ACHN (cell line): ENCODE data around the gene BARD1.
"Not testable (repeated sequence)": the region's sequence is repeated elsewhere in the genome, so short reads cannot be mapped to it uniquely, and the experiment has no call there.

Source experiments
- DNase-seq: peaks from one replicate; pipeline ENCODE4 v3.0.0-alpha.2; 2015
- in situ Hi-C: cut with HindIII; loops from 2 replicates; pipeline ENCODE4 v1.10.0; 2017; ENCODE audit warnings: low sequenced_read_pairs, low pct_ligation_motif_present, low pct_unique_long_range_greater_than_20kb

The BARD1 gene

DNA sequence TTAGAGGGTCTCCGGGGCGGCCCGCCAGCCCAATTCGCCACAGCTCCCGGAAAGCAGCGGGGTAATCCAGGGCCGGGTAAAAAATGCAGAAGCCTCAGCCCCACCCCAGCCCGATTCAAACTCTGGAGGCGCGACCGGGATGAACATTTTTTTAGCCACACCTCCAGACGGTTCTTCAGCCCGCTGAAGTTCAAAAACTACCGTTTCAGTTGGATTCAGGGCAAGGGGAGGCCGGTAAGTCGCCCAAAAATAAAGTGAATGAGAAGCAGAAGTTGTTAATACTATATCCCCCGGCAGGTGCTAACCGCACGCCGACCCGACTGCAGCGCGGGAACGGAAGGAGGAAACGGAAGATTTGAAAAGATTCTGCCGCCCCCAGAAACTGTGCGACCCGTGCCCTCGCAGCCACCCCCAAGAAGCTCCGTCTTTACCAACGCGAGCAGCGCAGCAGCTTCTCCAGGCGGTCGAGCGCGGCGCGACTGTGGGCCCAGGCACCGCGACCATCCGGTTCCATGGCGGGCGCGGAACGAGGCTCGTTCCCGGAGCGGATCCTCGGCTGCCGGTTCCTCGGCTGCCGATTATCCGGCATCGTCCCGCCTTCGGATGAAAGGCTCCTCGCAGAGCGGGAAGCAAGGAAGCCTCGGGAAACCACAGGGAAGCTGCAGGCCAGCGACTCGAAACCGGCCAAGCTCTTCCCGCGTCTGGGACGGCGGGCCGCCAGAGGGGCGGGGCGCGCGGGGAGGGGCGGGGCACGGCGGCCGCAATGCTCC is at the start of gene BARD1:
Gene BARD1, minus strand, starts transcription at position 703 of the 770 bp plus-strand sequence. Its CDS starts 114 bp downstream, at position 589.
- in situ Hi-C loops = no loop called here
- peak; percentile 75 for DNase-seq

DNA sequence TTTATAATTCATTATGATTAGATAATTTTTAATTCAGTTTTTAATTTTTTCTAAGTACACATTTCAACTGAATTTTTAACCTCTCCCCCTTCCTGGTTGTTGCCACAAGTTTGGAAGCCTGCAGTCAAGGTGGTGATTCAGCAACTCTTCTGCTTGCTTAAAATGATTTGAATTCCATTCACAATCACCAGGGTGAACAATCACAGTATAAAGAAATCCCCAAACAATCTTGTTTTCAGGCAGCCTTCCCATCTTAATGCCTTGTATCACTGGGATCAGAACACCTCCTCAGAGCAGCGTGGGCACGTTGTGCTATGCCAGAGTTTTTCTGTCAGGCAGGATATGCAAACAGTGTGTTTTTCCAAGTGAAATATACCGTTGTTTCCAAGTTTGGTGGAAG is 46.7 kb upstream of the BARD1 start:
- DNase-seq = peak; percentile 6
- in situ Hi-C loops = no loop called here

DNA sequence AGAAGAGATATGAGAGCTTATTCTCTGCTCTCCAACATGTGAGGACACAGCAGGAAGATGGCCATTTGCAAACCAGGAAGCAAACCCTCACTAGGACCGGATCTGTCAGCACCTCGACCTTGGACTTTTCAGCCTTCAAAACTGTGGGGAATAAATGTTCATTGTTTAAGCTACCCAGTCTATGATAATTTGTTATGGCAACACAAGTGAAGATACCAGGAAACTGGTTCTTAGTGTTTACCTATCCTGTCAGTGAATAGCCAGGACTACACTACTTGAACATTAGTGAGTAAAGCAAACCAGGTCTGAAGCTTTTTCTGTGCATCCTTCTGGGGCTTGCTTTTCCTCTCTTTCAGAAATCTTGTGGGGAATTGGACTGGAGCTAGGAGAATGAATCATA is 44.4 kb upstream of the BARD1 start:
- DNase-seq = no peak
- in situ Hi-C loops = no loop called here

DNA sequence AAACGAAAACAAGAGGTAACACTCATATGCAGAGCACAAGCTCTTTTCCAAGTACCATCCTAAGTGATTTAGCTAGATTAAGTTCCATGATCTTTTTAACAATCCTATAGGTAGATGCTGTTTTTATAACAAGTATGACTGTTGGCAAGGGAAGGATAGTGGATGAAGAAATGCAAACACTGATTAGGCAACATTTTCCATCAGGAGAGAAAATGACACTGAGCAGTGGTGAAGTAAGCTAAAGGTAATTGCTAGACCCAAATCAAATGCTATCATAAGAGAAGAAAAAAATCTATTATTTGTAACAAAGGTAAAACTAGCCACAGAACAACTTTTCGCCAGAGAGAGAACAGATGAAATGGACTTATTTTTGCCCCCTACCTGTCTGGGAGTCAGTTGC is 34.3 kb upstream of the BARD1 start:
- in situ Hi-C loops = no loop called here
- no peak for DNase-seq

DNA sequence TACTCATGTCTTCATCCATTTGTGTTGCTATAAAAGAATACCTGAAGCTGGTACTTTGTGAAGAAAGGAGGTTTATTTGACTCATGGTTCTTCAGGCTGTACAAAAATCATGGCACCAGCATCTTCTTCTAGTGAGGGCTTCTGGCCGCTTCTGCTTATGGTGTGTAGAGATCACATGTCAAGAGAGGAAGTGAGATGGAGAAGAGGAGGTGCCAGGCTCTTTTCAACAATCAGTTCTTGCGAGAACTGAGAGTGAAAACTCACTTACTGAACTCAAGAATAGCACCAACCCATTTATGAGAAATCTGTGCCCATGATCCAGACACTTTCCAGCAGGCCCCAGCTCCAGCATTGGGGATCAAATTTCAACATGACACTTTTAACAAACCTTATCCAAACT is 30.0 kb upstream of the BARD1 start:
- in situ Hi-C loops = no loop called here
- no peak for DNase-seq

DNA sequence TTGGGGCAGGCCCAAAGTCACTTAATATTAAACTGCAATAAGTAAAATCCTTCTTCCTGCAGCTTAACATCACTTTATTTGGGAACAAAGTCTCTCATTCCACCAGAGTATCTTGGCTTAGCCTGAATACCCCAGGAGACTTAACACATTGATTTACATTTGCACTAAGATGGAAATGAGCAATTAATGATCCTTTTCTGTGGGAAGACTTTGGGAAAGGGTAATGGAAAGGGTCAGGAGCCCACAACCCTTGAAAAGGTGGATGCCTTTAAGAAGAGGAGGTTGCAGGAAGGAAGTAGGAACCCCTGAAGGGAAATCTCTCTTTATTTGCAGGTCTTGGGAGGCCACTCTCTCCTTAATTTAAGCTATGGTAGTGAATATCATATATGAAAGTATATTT is 28.0 kb upstream of the BARD1 start:
- in situ Hi-C loops = no loop called here
- no peak for DNase-seq

DNA sequence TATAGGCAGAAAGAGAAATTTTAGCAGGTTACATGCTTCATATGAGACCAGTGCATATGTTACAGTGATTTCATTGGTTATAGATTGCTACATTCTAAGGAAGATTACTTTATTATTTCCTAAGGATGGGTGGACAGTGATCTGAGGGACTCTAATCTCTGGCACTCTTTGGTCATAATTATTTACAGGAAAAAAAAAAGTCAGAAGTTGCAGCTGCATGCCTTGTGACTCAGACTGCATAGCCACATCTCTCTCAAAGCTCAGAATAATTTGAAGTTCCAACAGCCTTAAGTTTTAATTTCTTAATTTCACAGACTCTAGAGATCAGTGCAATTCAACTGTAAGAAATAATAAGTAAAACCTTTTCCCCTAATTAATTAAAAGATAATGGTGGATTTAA is 27.1 kb upstream of the BARD1 start:
- in situ Hi-C loops = no loop called here
- peak; percentile 14 for DNase-seq

DNA sequence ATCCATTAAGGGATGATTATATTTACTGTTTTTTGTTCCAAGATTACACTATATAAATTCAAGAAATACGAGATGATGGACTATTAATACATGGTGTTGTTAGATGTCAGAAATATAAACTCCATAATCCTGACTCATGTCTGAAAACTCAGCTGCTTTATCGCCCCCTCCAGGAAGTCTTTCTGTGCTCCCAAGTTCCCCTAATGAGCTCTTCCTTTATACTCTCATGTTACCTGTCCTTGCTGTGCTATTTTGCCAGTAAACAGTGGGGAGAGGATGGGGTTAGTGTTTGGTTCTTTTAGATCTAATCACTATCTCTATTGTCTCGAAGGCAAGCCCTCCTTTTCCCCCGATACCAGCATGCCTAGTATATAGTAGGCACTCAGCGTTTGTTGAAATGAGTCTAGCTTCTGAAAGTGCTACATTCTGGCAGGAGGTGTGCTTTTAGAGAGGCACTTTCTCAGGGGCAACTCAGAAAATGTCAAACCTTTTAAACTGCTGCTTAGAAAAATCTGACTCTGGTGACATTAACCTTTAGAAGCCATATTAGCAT is 21.4 kb upstream of the BARD1 start:
- in situ Hi-C loops = no loop called here
- DNase-seq = peak; percentile 33

DNA sequence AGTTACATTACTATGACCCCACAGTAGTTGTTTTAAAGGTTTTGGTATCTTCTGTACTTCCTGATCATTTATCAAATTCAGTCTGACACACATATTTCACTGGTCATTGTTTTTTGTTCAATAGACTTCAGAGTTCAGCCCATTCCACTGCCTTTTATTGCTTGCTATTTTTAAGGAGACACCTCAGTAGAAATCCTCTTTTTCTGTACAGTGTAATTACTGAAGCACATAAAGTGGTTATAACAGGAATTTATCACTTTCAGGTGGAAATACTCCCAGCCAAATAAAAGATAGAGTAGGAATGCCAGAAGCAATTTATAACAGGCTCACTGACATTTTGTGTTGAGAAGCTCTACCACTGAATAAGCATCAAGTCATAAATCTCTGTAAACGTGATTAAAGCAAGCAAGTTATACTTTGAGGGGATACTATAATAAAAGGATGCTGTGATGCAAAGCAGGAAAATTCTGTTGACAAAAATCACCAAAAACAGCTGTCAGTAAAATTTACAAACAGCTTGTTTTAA is 6.6 kb upstream of the BARD1 start:
- in situ Hi-C loops = no loop called here
- DNase-seq = no peak

DNA sequence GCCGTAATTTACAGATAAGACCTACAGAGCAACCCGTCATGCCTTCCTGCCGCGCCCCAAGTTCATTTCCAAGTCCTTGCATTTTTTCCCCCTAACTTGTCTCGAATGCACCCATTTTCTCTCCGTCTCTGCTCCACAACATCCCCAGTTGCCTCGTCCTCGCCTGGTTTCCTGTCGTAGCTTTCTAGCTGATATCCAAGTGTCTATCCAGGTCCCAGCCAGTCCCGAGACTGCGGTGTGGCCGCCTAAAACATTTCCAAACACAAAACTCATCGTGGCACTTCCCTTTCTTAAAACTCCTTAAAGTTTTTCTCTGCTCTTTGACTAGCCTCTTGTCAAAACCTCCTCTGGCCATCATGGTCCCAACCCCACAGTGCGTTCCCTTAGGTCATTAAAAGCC is 1.2 kb upstream of the BARD1 start:
- in situ Hi-C loops = no loop called here
- no peak for DNase-seq

DNA sequence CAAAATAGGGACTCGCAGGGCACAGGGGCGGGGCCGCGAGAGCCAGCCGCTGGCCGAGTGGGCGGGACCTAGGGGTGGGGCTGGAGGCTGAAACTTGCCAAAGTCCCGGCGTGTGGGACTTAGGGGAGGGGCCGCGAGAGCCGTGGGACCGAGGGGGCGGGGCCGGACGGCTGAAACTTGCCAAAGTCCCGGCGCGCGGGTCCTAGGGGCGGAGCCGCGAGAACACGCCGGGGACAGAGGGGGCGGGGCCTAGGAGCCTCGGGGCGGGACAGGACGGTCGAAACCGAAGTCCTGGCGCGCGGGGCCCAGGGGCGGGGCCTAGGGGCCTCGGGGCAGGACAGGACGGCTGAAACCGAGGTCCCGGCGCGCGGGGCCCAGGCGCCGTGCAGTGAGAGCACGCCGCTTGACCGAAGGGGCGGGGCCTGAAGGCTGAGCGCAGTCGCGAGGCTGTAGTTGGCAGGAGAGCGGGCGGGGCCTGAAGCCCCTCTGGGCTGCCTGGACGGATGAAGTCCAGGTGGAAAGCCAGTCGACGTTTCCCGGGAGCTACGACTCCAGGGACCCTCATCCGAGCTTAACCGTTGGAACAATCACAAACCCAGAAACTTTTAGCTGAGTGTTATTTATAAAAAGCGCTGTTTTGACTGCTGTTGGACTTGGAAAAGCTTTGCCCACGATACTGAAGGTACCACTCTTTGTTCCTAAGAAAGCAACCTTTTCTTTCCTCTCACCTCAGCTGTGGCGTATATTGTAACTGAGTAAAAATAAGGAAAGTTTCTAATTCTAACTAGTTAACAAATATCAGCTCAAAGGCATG is 475 bp upstream of the BARD1 start:
- peak; percentile 98 for DNase-seq
- in situ Hi-C loops = no loop called here

DNA sequence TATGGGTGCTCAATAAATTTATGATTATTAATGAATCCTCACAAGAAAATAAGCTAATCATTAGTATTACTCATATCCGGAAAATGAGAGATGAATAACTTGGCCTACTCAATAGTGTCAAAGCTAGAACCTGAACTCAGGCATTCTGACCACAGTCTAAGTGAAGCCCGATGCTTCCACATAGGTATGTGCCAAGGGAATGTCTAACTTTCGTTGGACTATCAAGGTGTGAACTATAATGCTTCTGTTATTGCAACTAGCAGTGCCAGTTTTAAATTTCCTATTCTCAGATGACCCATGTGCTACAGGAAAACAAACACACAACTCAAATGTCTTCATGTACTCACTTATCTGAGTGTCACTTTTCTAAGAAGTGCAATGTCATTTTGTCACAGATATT is 1.8 kb downstream of the BARD1 start:
- peak; percentile 31 for DNase-seq
- in situ Hi-C loops = no loop called here

DNA sequence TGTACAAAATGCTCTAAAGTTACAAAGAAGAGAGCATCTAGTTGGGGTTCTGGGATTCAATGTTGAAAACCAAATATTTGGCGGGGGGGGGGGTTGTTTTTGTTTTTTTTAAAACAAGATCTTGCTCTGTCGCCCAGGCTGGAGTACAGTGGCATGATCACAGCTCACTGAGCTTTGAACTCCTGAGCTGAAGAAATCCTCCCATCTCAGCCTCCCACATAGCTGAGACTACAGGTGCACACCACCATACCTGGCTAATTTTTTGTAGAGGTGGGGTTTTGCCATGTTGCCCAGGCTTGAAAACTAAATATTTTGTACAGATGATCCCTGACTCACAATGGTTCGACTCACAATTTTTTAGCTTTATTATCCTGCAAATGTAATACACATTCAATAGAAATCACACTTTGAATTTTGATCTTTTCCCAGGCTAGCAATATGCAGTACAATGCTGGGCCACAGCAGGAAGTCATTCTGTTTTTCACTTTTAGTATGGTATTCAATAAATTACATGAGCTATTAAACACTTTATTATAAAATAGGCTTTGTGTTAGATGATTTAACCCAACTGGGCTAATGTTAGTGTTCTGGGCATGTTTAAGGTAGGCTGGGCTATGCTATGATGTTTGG is 7.6 kb downstream of the BARD1 start:
- no peak for DNase-seq
- in situ Hi-C loops = no loop called here

DNA sequence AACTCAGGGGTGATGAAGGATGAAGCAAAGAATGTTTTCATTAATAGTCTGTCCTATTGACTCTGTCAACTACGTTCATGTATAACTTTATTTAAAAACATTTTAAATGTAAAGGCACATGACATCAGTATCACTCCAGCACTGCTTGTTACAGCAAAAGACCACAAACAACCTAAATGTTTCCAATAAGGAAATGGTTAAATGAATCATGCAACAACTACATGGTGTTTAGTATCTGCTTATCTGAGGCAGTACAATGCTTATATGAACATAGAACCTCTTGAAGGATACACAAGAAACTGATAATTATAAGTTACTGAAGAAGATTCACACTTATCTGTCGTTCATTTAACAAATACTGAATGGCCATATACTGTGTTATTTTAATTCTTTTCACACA is 8.4 kb downstream of the BARD1 start:
- in situ Hi-C loops = no loop called here
- DNase-seq = no peak

DNA sequence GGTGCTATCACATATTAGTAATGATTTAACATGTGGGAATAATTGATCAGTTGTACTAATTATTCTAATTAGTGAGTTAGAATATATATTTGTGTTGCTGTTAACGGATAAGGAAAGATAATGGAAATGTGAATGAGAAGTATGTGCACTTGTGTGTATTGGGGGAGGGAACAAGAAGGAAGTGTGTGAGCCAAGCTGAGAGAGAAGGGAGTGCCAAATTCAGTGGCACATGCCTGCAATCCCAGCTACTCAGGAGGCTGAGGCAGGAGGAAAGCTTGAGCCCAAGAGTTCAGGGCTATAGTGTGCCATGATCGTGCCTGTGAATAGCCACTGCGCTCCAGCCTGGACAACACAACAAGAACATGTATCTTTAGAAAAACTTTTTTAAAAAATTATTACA is 9.3 kb downstream of the BARD1 start:
- in situ Hi-C loops = no loop called here
- no peak for DNase-seq

DNA sequence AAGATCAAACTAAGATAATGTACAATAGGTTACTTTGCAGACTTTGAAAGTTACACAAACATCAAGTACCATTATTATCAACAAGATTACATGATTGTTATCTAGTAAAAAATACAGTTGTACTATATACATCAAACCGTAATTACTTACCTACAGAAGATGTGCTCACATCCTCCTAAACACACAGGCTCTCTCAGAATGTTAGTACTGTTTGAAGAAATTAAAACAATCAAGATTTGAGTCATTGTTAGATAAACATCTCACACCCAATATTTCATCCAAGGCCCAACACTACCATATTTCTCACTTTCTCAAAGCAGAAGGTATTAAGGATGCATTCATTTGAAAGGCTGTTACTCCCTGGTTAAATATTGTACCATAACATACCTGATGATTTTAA is 12.6 kb downstream of the BARD1 start:
- in situ Hi-C loops = no loop called here

DNA sequence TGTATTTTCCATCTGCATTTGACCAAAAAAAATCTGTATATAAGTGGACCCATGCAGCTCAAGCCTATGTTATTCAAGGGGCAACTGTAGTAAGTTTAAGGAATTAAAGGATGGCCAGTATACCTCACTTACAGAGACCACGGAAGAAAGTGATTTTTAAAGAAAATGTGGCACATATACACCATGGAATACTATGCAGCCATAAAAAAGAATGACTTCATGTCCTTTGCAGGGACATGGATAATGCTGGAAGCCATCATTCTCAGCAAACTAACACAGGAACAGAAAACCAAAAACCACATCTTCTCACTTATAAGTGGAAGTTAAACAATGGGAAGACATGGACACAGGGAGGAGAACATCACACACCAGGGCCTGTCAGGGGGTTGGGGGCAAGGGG is 26.3 kb downstream of the BARD1 start:
- DNase-seq, in situ Hi-C loops: not testable (repeated sequence)

More for the DNA sequence above, 12.6 kb downstream of the BARD1 start:
- DNase-seq = no peak

DNA sequence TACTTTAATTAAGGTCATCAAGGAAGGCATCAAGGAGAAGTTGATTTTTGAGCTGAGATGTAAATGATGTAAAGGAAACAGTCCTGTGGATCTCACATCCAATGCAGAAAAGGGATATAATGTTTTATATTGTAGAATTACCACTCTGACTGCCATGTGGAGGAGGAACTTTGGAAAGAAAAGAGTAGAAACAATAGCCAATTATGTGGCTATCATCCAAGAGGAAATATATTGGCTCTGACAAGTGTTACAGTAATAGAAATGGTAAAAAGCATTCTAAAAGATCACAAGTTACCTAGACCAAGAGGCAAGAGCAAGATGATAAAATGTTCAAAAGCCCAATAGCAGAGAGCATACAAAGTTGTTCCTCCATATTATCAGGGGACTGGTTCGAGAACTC is 26.8 kb downstream of the BARD1 start:
- in situ Hi-C loops = no loop called here
- no peak for DNase-seq

DNA sequence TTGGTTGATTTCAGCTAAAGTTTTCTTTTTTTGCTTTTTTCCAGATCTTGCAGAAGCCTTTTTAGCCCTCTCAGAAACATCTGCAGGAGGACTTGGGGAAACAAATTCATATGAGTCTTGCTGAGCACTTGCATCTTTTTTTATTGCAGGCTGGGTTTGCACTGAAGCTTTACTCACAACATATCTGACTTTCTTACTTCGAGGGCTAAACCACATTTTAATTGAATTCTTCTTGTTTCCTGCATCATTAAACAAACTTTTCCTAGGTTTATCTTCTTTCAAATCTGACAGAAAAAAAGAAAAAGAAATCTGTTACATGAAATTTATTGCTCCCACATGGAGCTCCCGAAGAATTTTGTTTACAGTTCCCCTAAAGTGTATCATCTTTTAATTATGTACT is 28.3 kb downstream of the BARD1 start:
- in situ Hi-C loops = no loop called here
- DNase-seq = no peak
